PC-3 (cell line): ENCODE measurements around the gene ERBB4.

ENCODE experiments used
- EZH2 ChIP-seq: fragments of 300-600 bp; sonication (generic); IDR thresholded peaks from one replicate; pipeline ENCODE4 v1.6.1; 2017; ENCODE audit warnings: antibody characterized with exemption, mild to moderate bottlenecking, low read length; ENCODE audit not compliant: unreplicated experiment
- TF ChIP-seq, protein P1 (sequence below): fragments of 300-600 bp; sonication (generic); conservative IDR thresholded peaks from 2 replicates; pipeline ENCODE4 v1.5.1; 2017; ENCODE audit warnings: antibody characterized with exemption, low read depth, mild to moderate bottlenecking, low read length

GRCh38 chr2:212007972-212008371, 530.6 kb downstream of the ERBB4 start:
- TF ChIP-seq, protein P1, sequence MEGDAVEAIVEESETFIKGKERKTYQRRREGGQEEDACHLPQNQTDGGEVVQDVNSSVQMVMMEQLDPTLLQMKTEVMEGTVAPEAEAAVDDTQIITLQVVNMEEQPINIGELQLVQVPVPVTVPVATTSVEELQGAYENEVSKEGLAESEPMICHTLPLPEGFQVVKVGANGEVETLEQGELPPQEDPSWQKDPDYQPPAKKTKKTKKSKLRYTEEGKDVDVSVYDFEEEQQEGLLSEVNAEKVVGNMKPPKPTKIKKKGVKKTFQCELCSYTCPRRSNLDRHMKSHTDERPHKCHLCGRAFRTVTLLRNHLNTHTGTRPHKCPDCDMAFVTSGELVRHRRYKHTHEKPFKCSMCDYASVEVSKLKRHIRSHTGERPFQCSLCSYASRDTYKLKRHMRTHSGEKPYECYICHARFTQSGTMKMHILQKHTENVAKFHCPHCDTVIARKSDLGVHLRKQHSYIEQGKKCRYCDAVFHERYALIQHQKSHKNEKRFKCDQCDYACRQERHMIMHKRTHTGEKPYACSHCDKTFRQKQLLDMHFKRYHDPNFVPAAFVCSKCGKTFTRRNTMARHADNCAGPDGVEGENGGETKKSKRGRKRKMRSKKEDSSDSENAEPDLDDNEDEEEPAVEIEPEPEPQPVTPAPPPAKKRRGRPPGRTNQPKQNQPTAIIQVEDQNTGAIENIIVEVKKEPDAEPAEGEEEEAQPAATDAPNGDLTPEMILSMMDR, result no peak
- TF ChIP-seq EZH2, result no peak
